GM18519 (cell line): Measurements from ENCODE around the gene ZFAND3.
"Not testable (repeated sequence)": the region's sequence is repeated elsewhere in the genome, so short reads cannot be mapped to it uniquely, and the experiment has no call there.

ENCODE experiments used
- ATAC-seq: cut with Tn5 transposase; IDR thresholded peaks from one replicate; pipeline ENCODE4 v1.9.1; 2021; ENCODE audit warnings: mild to moderate bottlenecking, moderate library complexity; ENCODE audit not compliant: unreplicated experiment, low FRiP score

The ZFAND3 gene

GRCh38 chr6:37962481-37963080, 143.1 kb downstream of the ZFAND3 start:
- not testable (repeated sequence) for ATAC-seq

- ATAC-seq = no peak
Observed at GRCh38 chr6:37965964-37966676, 146.6 kb downstream of the ZFAND3 start.

GRCh38 chr6:37966801-37967200, 147.3 kb downstream of the ZFAND3 start:
- ATAC-seq = no peak

- ATAC-seq = no peak
Observed at GRCh38 chr6:37967651-37968050, 148.1 kb downstream of the ZFAND3 start.

GRCh38 chr6:37971266-37971665, 151.7 kb downstream of the ZFAND3 start:
- no peak for ATAC-seq

GRCh38 chr6:37971711-37972390, 152.3 kb downstream of the ZFAND3 start:
- no peak for ATAC-seq

GRCh38 chr6:37972994-37973757, 153.6 kb downstream of the ZFAND3 start:
- no peak for ATAC-seq

GRCh38 chr6:37974381-37974780, 154.9 kb downstream of the ZFAND3 start:
- ATAC-seq = no peak

GRCh38 chr6:37974943-37975342, 155.4 kb downstream of the ZFAND3 start:
- ATAC-seq = no peak

GRCh38 chr6:37977715-37978114, 158.2 kb downstream of the ZFAND3 start:
- no peak for ATAC-seq

GRCh38 chr6:37979392-37980221, 160.1 kb downstream of the ZFAND3 start:
- no peak for ATAC-seq

- ATAC-seq = no peak
Observed at GRCh38 chr6:37980222-37980595, 160.7 kb downstream of the ZFAND3 start.

- no peak for ATAC-seq
Observed at GRCh38 chr6:37981626-37982025, 162.1 kb downstream of the ZFAND3 start.

GRCh38 chr6:37982317-37982716, 162.8 kb downstream of the ZFAND3 start:
- no peak for ATAC-seq

- ATAC-seq = no peak
Observed at GRCh38 chr6:37983720-37984501, 164.4 kb downstream of the ZFAND3 start.

- no peak for ATAC-seq
Observed at GRCh38 chr6:37984578-37984977, 165.1 kb downstream of the ZFAND3 start.

GRCh38 chr6:37985355-37985754, 165.8 kb downstream of the ZFAND3 start:
- no peak for ATAC-seq

GRCh38 chr6:37987018-37987417, 167.5 kb downstream of the ZFAND3 start:
- no peak for ATAC-seq

- no peak for ATAC-seq
Observed at GRCh38 chr6:37987559-37987958, 168.0 kb downstream of the ZFAND3 start.
